Right renal cortex interstitium (tissue), 3 donors: ENCODE measurements around the gene ARHGAP21. TPM values are rescaled to one million over a fixed set of nuclear protein-coding genes. Genes with fewer than 3 reads are reported as not detected.
A peak's percentile ranks its signal among the peaks of the same experiment; 100 is the strongest.

Source experiments
- DNase-seq, 3 donors: peaks; one replicate each; pipeline ENCODE4 v3.0.0-alpha.2; 2013; ENCODE audit warnings: low read depth in 3 of 3, low spot score in 2 of 3
- polyA plus RNA-seq, 3 donors: library from polyadenylated mRNA; unstranded; fragments of 120-200 nt; gene quantifications; one replicate each; pipeline ENCODE4 v1.2.1, GENCODE V29; 2013; ENCODE audit not compliant: insufficient read length in 3 of 3

Gene ARHGAP21
- polyA plus RNA-seq, 3 donors: 78.6 to 91.4 (median 85.1) TPM

DNA sequence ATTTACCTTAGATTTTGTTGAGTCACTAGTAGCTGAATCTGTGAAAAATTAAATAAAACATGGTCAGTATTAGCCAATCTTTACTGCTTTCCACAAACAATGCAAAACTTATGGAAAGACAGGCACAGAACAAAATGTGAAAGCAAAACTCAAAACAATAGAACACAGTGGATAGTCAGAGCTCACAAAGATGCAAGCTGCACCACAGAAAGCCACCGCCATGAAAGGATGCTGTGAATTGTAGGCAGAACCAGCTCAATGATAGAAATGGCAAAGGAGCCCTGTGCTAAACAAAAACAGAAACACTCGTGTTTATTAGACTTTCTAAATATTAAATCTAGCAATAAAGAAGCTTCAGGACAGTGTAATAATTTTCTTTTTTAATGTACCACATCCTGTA lies 134.4 kb downstream of the ARHGAP21 start:
- DNase-seq: no peak

DNA sequence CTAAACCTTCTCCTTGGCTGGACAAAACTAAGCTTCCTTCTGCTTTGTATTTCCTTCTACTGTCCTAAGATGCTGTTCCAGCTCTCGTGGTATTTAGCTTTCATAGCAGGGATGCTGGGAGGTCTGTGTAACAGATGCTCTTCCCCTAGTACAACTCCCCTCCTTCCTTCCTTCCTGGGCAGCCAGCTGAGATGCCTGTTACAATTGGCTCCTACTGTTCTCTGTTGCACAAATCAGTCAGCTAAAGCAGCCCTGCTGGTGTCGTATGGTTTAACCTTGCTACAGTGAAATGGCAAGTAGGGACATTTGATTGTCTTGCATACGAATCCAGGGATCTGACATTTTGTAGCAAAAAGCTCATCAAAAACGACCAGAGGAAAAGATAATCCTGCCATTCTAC lies 143.8 kb downstream of the ARHGAP21 start:
- DNase-seq: no peak

DNA sequence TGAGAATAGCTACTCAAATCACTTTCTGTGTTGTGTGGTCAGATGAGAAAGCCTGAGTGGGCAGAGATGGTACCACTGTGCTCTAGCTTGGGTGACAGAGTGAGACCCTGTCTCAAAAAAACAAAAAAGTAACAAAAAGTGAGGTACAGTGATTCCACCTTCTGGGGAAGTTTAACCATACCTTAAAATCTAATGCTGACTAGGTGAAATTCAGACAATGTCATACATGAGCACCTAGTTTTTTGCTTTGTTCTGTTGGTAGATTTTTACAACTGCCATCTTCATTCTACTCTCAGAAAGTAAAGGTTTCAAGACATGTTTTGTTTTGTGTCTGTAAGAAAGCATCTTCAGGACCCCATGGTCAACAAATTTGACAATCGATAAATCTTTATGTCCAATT lies 144.2 kb downstream of the ARHGAP21 start:
- DNase-seq: no peak

DNA sequence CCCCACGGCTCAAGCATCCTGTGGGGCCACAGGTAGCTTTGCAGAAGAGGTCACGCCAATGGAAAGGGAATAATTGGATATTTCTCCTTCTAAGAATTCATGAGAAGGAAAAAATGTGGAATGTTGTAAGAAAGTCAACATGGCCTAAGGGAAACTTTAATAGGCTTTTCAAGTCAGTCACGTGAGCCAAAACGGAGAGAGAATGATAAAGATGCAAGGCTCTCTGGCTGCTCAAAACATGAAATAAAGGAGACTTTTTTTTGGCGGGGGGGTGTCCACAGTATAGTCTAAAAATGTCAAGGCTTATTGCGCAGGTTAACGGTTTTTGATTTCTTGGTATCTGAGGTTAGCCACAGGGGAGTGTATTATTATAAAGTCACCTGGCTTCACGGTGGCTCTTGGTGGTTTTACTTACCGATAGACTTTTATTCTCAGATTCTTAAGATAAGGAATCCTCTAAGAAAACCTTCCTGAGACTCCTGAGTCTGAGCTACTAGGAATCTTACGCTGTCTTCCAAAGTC lies 148.1 kb downstream of the ARHGAP21 start:
- no peak for DNase-seq

DNA sequence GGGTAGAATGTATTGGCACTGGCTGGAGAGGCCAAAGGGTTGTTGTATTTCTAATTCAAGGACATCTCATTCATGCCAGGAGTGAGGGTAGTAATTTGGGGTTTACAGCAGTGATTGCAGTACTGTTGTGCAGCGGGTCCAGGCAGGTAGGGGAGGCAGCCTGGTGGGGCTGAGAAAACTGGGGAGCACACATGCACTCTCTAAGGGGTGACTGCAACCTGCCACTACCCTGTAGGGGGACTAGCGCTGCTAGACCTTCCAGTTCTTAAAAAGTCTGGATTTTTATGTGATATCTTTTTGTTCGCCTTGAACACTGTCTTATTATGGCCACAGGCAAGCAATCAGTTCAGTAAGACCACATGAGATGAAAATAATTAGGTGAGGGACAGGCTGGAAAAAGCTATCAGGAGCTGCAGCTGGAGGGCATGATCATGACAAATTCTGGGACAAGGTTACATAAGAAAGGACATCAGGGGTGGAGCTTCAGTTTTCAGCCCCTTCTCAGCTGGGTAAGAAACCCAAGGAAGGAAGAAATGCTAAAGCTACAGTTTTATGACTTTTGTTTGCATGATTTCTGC lies 149.0 kb downstream of the ARHGAP21 start:
- no peak for DNase-seq

DNA sequence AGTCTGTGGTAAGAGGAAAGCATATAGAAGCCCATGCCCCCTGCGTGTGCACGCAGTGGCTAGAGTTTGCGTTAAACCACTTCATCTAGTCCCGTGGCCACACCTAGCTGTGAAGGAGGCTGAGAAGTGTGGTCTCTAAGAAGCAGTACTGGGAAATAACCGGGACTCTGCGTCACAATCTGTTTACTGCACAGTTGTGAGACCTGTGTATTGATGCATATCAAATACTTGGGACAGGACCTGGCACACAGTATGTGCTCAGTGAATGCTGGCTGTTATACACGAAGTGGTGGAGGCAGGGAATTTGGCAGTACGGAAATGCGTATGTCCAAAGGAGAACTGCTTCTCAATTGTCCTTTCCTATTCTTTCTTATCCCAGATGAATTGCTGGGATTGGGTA lies 149.5 kb downstream of the ARHGAP21 start:
- no peak for DNase-seq

DNA sequence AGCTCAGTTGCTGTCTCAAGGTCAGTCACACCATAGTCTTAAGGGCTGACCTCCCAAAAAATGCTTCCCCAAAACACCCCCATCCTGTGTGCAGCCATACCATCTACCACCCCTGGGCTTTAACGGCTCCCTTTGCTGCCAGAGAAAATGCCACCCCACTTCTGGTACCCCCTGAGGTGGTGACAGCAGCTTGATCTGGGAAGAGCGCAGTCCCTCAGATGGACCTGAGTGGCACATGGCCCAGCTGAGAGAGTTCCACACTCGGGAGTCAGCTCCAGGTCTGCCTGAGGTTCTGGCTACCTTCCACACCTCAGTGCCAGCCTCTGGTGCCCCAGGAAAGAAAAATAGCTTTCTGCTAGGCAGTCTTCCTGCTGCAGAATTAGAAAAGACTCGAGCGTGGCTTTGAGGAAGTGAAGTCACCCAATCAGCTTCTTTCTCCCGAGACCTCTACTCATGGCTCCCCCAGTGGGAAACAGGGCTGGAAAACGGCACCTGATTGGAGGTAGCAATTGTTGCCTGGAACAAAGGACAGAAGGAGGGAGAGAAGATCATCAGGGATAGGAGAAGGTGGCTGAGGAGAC lies 151.7 kb downstream of the ARHGAP21 start:
- DNase-seq: no peak

DNA sequence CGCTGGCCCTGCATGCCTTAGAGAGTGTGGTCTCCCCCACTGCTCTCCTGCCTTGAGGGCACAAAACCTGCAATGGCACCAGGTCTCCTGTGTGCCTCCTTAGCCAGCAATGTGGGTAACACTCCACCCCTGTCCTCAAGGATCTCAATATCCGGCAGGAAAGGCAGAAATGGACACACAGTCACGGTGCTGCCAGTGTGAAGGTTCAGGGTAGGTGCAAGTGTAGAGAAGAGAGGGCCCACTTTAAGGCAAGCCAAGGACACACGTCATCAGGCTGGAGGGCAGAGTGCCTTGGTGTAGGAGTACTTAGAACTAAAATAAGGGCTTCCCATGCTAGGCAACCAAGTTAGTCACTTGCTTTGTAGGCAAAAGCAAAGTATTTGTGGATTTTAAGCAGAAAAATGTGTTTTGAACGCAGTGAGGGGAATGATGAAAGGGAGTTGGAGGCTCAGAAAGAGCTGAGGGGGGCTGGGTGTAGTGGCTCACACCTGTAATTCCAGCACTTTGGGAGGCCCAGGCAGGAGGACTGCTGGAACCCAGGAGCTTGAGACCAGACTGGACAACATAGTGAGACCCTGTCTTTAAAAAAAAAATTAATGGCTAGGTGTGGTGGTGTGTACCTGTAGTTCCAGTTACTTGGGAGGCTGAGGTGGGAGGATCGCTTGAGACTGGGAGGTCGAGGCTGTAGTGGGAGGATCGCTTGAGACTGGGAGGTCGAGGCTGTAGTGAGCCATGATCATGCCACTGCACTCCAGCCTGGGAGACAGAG lies 152.8 kb downstream of the ARHGAP21 start:
- no peak for DNase-seq

DNA sequence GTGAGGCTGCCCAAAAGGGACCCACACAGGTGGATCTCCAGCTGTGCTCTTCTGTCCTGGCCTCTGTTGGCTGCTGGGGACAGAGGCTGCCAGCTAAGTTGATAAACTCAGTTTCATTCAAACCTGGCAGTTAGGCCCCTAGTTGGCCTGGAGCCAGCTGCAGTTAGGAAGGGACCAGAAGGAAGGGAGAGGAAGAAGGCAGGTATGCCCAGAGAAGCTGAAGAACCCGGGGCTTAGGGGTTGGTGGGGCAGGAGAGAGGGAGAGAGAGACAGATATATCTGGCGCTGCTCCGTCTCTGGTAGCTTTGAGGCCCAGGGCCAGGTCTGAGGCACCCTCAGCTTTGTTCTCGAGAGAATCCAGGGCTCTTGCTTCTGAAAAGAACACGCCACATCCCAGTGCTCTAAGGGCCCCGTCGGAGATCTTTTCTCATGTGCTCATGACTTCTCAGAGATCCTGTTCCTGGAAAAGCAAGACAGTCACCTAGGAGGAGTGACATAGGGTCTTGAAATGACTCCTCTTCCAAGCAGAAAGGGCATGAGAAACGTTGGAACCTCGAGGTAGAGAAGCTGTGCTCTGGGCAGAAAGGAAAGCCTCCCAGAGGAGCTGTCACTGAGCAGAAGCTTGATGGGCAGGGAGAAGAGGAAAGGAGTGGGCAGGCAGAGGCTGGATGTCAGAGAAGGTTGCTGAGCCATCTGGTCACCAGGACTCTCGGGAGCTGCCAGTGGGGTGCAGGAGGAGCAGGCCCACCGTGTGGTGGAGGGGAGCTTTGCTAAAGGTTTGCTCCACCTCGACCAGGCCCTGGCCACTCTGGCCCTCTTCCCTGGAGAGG lies 153.6 kb downstream of the ARHGAP21 start:
- DNase-seq: no peak

DNA sequence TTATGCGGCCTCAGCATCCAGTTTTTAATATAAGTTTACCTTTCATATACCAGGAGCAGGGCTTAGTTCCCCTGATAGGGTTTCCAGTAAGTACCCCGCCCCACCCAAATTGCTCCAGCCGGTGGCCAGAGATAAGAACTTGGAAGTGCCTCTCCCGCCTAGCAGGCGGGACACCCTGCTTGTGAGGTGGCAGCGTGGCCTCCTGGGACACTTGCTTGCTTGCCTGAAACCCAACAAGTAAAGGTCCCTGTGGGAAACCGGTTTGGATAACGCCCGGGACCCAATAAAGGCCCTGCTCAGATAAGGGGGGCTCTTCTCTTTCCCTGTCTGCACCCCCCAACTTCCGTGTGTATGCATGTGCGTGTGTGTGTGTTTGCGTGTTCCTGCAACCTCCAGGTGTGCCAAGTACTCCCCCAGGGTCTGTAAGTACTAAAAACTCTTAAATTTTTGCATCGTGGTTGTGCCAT lies 154.3 kb downstream of the ARHGAP21 start:
- no peak for DNase-seq

DNA sequence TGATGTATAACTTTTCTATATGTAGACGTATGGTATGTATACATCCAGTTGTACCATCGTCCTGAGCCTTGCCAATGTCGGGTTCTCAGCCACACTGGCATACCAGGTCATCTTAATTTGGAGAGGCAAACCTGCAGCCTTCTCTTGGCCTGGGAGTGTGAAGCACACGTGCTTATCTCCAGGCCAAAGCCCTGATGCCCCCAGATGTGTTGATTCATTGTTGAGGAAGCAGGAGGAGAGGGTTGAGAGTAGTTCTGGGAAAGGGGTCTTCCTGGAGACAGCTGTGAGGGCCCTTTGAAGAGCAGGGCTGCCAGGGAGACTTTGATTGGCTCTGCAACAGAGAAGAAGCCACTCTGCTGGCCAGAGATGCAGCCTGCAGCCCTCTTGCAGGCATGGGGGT lies 155.6 kb downstream of the ARHGAP21 start:
- DNase-seq: no peak

DNA sequence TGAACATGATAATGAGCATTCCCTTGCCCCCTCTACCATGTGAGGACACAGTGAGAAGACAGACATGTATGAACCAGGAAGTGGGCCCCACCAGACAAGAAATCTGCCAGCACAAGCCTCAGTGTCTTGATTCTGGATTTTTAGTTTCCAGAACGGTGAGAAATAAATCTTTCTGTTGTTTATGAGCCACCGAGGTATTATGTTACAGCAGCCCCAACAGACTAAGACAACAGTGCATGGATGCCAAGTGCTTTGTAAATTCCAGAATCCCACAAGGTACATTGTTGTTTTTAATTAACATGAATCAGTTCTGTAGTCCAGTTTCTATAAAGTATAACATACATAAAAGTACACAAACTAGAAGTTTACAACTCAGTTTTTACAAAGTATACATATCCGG lies 162.2 kb downstream of the ARHGAP21 start:
- DNase-seq: peak in 1 of 3 donors; percentile 21

DNA sequence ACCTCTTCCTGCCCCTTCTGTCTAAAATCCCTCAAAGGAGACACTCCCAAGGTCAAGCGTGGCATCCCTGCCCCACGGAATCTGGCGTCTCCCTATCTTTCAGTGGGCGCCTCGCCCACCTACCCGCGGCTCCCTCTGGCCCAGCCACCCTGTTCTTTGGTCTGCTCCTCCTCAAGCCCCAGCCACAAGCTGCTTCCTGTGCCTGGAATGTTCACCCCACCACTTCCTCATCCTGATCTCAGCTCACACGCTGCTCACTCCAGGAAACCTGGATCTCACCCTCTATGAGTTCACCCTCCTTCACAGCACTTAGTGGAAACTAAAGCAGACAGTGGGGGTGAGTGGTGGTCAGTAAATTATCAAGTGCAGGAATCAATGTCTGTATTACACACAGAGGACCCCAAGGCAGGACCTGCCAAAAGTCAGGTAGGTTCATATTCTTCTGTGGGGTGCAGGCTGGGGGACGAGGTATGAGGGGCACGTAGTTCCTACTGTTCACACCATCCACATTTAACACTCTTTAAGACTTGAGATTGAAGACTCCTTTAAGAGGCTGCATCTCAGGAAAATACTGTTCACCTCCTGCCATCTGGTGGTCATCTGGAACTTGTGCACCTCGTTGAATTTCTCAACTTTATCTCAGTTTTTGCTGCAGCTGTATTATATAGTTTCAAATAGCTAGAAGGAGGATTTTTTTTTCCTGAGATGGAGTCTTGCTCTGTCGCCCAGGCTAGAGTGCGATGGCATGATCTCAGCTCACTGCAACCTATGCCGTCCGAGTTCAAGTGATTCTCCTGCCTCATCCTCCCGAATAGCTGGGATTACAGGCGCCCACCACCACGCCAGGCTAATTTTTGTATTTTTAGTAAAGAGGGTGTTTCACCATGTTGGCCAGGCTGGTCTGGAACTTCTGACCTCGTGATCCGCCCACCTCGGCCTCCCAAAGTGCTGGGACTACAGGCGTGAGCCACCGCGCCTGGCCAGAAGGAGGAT lies 166.6 kb downstream of the ARHGAP21 start:
- peak; percentile 16 to 58 (median 47) for DNase-seq

DNA sequence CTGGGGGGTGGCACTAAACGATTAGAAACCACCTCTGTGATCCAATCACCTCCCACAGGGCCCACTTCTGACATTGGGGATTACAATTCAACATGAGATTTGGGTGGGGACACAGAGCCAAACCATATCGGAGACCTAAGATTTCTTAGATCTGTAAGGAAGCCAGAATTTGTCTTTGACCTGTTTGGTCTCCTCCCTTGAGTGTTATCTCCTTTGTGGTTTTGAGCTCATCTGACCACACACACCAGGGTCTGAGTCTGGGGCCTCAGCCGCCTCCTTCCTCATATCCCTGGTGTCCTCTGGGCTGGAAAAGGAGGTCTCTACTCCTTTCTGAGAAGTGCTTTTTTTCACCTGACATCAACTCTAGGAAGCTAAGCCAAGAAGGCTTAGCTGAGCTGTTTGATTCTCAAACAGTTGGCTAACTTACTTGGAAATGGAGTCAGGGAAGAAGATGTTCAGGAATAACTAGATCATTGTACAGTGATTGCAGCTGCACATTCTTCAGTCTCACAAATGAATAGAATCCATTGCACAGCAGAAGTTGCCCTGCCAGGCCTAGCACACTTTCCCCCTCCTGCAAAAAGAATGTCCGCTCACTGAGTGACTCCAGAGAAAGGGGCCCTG lies 167.4 kb downstream of the ARHGAP21 start:
- no peak for DNase-seq

DNA sequence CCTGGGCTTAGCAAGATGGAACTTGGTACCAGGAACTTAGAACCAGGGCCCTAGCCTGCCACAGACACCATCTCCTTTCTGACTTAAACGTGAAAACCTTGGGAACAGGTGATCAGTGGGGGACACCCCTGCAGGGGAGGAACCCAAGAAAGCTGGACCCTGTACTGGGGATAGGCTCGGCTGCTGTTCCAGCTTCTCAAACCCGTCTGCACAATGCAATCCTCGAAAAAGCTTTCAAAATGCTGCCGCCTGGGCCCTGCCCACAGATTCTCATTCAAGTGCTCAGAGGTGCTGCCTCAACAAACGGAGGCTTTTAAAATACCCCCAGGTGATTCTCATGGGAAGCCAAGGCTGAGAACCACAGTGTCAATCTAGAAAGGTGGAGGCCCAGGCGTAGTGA lies 169.7 kb downstream of the ARHGAP21 start:
- no peak for DNase-seq

DNA sequence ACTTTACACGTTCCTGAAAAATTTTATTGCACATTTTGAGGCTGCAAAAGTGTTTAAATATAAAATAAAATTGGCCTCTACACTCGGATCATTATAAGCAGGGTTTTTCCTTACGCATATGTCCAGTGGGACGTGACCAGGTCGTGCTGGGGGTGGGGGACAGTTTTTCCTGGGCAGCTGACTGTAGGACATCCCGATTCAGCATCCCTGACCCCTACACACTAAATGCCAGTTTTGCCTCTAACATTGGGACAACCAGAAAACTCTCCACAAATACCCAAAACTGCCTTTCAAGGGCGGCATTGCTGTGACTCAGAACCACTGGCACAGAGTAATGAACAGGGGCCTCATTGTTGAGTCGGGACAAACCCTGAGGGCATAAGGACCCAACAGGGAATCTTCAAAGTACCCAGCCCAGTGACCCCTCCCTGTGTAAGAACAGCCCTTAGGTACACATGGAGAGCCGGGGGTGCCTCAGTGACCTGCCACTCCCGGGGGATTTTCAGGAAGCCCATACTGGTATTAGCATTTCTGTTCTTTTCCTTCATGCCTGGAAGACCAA lies 170.6 kb downstream of the ARHGAP21 start:
- no peak for DNase-seq

DNA sequence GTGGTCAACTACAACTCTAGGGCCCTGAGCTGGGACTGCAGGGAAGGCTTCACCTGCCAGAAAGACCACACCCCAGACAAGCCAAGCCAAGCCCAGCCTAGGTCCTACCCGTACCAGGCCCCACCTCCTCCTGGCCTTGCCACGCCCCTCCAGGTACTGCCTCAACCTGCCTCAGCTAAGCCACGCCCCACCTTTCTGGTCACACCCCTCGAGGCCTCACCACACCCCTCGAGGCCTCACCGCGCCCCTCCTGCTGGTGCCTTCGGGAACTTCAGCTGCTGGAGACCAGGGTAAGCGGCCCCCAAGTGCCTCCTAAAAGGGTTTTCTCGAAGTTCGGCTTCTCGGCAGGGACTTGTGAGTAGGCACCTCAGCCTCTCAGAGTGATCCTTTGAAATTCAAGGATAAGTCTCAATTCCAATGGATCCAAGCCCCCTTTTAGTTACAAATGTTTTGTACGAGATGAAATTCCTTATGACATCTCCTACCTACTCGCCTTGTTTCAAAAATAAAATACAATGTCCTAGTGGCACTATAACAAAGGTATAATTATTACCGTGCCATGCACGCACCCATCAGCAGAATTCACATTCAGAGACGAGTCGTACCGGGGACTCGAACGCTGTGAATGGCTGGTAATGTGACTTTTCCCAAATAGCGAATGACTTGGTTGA lies 171.2 kb downstream of the ARHGAP21 start:
- no peak for DNase-seq

DNA sequence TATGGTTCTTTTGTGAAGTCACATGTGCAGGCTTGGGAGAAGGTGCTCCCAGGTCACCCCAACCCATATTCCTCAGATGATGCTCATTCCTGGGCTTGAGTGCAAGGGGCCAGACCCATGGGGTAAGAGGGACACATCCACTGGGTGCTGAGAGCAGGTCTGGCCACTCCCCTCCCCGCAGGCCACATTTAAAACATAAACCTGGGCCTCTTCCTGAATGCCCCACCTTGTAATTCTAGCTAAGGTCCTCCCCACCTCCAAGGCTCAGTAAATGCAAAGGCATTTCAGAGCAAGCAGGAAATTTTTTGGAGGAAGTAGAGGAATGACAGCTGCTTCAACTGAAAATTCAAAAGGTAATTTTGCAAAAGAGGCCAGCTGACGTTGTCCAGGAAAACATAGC lies 172.5 kb downstream of the ARHGAP21 start:
- DNase-seq: no peak
